Measurements from ENCODE around the gene DSTN.

The DSTN gene

GRCh38 chr20:17615645-17616479, 46.0 kb downstream of the DSTN start:
- 81 to 82% methylated on average over 22 of the region's 22 CpGs for WGBS, 2 experiments
- Histone ChIP-seq H3K9me3 (ENCODE audit: control insufficient read depth, low read length) (no peaks in the 10 kb centered on the region), H3K36me3 (ENCODE audit: control insufficient read depth, insufficient read depth, low read length) (peaks cover 11% of the 10 kb centered on the region)

GRCh38 chr20:17616480-17617211, 46.8 kb downstream of the DSTN start:
- H3K9me3 ChIP-seq (ENCODE audit: control insufficient read depth, low read length) = no peaks in the 10 kb centered on the region
- 90 to 91% methylated on average over 22 of the region's 22 CpGs for WGBS, 2 experiments
- H3K27ac ChIP-seq (ENCODE audit: insufficient read depth, low read depth, low read length, poor library complexity, severe bottlenecking) = no peak overlapping the region
- H3K27me3 ChIP-seq (ENCODE audit: control insufficient read depth, insufficient read depth, low read length, poor library complexity, severe bottlenecking) = no peaks in the 10 kb centered on the region
- peaks cover 6% of the 10 kb centered on the region for H3K4me1 ChIP-seq (ENCODE audit: control insufficient read depth, insufficient read depth, low read length)
- peaks cover 11% of the 10 kb centered on the region for H3K36me3 ChIP-seq (ENCODE audit: control insufficient read depth, insufficient read depth, low read length)
- no peak overlapping the region for H3K4me3 ChIP-seq (ENCODE audit: insufficient read depth, low read depth, low read length)

More at GRCh38 chr20:17615645-17616479, 46.0 kb downstream of the DSTN start:
- no peak overlapping the region for H3K4me3 ChIP-seq (ENCODE audit: insufficient read depth, low read depth, low read length)
- no peak overlapping the region for H3K27ac ChIP-seq (ENCODE audit: insufficient read depth, low read depth, low read length, poor library complexity, severe bottlenecking)
- no peaks in the 10 kb centered on the region for H3K27me3 ChIP-seq (ENCODE audit: control insufficient read depth, insufficient read depth, low read length, poor library complexity, severe bottlenecking)
- peaks cover 6% of the 10 kb centered on the region for H3K4me1 ChIP-seq (ENCODE audit: control insufficient read depth, insufficient read depth, low read length)

- Histone ChIP-seq H3K36me3 (ENCODE audit: control insufficient read depth, insufficient read depth, low read length) (peaks cover 11% of the 10 kb centered on the region), H3K9me3 (ENCODE audit: control insufficient read depth, low read length) (no peaks in the 10 kb centered on the region), H3K4me1 (ENCODE audit: control insufficient read depth, insufficient read depth, low read length) (peaks cover 6% of the 10 kb centered on the region), H3K27me3 (ENCODE audit: control insufficient read depth, insufficient read depth, low read length, poor library complexity, severe bottlenecking) (no peaks in the 10 kb centered on the region), H3K4me3 (ENCODE audit: insufficient read depth, low read depth, low read length) (no peak overlapping the region), H3K27ac (ENCODE audit: insufficient read depth, low read depth, low read length, poor library complexity, severe bottlenecking) (no peak overlapping the region)
- WGBS, 2 experiments = 74 to 75% methylated on average over 15 of the region's 15 CpGs
These were observed 47.5 kb downstream of the DSTN start for GRCh38 chr20:17617212-17617867.

- Histone ChIP-seq H3K27ac (ENCODE audit: insufficient read depth, low read depth, low read length, poor library complexity, severe bottlenecking) (no peak overlapping the region), H3K9me3 (ENCODE audit: control insufficient read depth, low read length) (no peaks in the 10 kb centered on the region), H3K4me1 (ENCODE audit: control insufficient read depth, insufficient read depth, low read length) (peaks cover 6% of the 10 kb centered on the region), H3K27me3 (ENCODE audit: control insufficient read depth, insufficient read depth, low read length, poor library complexity, severe bottlenecking) (no peaks in the 10 kb centered on the region), H3K36me3 (ENCODE audit: control insufficient read depth, insufficient read depth, low read length) (peaks cover 11% of the 10 kb centered on the region), H3K4me3 (ENCODE audit: insufficient read depth, low read depth, low read length) (no peak overlapping the region)
- 94 to 95% methylated on average over 20 of the region's 20 CpGs for whole genome bisulfite sequencing, 2 experiments
These were observed 48.2 kb downstream of the DSTN start for GRCh38 chr20:17617868-17618672.

DNA sequence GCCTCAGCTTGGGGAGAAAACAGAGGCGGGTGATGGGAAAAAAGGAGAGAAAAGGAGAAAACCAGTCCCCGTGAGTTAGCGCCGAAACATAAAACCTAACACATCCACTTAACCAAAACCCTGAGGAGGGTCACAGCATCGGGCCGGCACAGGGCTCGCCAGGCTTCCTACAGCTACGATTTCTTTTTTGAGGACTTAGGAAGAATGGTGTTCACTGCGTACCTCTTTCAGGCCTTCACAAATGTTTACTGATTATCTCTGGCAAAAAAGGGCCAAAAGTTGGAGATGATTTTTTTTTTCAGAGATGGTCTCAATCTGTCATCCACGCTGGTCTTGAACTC, 48.8 kb downstream of the DSTN start:
- Histone ChIP-seq H3K4me1 (ENCODE audit: control insufficient read depth, insufficient read depth, low read length) (peaks cover 6% of the 10 kb centered on the region), H3K9me3 (ENCODE audit: control insufficient read depth, low read length) (no peaks in the 10 kb centered on the region), H3K27ac (ENCODE audit: insufficient read depth, low read depth, low read length, poor library complexity, severe bottlenecking) (no peak overlapping the region), H3K36me3 (ENCODE audit: control insufficient read depth, insufficient read depth, low read length) (peaks cover 11% of the 10 kb centered on the region), H3K4me3 (ENCODE audit: insufficient read depth, low read depth, low read length) (no peak overlapping the region), H3K27me3 (ENCODE audit: control insufficient read depth, insufficient read depth, low read length, poor library complexity, severe bottlenecking) (no peaks in the 10 kb centered on the region)
- 91 to 93% methylated on average over 8 to 10 of the region's 10 CpGs for WGBS, 2 experiments

- H3K27me3 ChIP-seq (ENCODE audit: control insufficient read depth, insufficient read depth, low read length, poor library complexity, severe bottlenecking) = no peaks in the 10 kb centered on the region
- peaks cover 3% of the 10 kb centered on the region for H3K4me1 ChIP-seq (ENCODE audit: control insufficient read depth, insufficient read depth, low read length)
- no peak overlapping the region for H3K27ac ChIP-seq (ENCODE audit: insufficient read depth, low read depth, low read length, poor library complexity, severe bottlenecking)
- H3K9me3 ChIP-seq (ENCODE audit: control insufficient read depth, low read length) = no peaks in the 10 kb centered on the region
- H3K36me3 ChIP-seq (ENCODE audit: control insufficient read depth, insufficient read depth, low read length) = peaks cover 11% of the 10 kb centered on the region
- no peak overlapping the region for H3K4me3 ChIP-seq (ENCODE audit: insufficient read depth, low read depth, low read length)
- WGBS, 2 experiments = 87 to 88% methylated on average over 29 of the region's 29 CpGs
These were observed 49.6 kb downstream of the DSTN start for GRCh38 chr20:17619351-17620093.

DNA sequence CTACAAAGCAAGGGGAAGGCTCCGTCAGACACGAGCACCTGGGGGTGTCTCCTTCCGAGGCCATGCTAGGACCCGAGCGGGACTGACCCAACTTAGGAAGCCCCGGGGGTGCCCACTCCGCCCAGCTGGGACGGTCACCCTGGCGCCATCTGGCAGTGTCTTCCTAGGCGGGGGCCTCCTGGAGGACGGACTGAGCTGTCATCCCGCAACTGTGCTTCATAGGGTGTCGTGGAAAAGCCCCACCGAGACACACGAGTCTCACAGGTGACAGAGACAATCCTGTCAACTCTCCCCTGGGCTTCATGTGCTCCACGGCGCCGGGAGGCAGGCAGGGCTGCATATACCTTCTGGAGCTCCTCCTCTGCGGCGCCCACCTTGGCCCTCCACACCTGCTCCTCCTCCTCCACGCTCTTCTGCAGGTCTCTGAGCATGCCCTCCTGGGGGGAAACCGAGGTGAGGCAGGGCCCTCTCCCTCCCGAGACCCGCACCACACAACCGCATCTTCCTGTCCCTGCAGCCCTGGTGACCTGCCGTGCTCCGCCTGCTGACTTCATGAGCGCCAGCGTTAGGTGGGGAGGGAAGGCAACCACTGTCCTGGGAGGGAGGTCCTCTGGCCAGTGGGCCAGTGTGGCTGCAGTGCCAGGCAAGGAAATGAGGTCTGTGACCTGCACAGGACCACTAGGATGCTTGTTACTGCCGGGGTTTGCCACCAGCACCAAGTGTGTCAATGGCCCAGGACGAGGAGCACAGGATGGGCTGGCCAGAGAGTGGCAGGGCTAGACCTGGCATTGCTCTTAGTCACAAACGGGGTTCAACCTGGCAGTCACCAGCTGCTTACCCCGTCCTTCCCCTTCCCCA, 50.7 kb downstream of the DSTN start:
- H3K4me1 ChIP-seq (ENCODE audit: control insufficient read depth, insufficient read depth, low read length) = no peaks in the 10 kb centered on the region
- H3K9me3 ChIP-seq (ENCODE audit: control insufficient read depth, low read length) = no peaks in the 10 kb centered on the region
- WGBS, 2 experiments = 94 to 95% methylated on average over 33 of the region's 33 CpGs
- H3K36me3 ChIP-seq (ENCODE audit: control insufficient read depth, insufficient read depth, low read length) = peaks cover 11% of the 10 kb centered on the region
- H3K27me3 ChIP-seq (ENCODE audit: control insufficient read depth, insufficient read depth, low read length, poor library complexity, severe bottlenecking) = no peaks in the 10 kb centered on the region
- no peak overlapping the region for H3K4me3 ChIP-seq (ENCODE audit: insufficient read depth, low read depth, low read length)
- no peak overlapping the region for H3K27ac ChIP-seq (ENCODE audit: insufficient read depth, low read depth, low read length, poor library complexity, severe bottlenecking)

GRCh38 chr20:17621229-17621968, 51.5 kb downstream of the DSTN start:
- Histone ChIP-seq H3K27me3 (ENCODE audit: control insufficient read depth, insufficient read depth, low read length, poor library complexity, severe bottlenecking) (no peaks in the 10 kb centered on the region), H3K4me3 (ENCODE audit: insufficient read depth, low read depth, low read length) (no peak overlapping the region), H3K36me3 (ENCODE audit: control insufficient read depth, insufficient read depth, low read length) (peaks cover 11% of the 10 kb centered on the region), H3K27ac (ENCODE audit: insufficient read depth, low read depth, low read length, poor library complexity, severe bottlenecking) (no peak overlapping the region), H3K4me1 (ENCODE audit: control insufficient read depth, insufficient read depth, low read length) (no peaks in the 10 kb centered on the region), H3K9me3 (ENCODE audit: control insufficient read depth, low read length) (no peaks in the 10 kb centered on the region)
- 96% methylated on average over 24 of the region's 24 CpGs for WGBS, 2 experiments

All from ectodermal cell (in vitro differentiated cells).